Activated B cell treated with CpG ODN at 0.5 μM for 24 hours (primary cell): Measurements from ENCODE around the gene PRKG1. TPM values are rescaled to one million over a fixed set of nuclear protein-coding genes. Genes with fewer than 3 reads are reported as not detected.

ENCODE experiments used
- ATAC-seq: fragments of 200-7000 bp; cut with Tn5 transposase; one replicate; pipeline ENCODE4 v1.10.0; 2021; ENCODE audit warnings: low read depth, mild to moderate bottlenecking, moderate library complexity
- CTCF ChIA-PET: fragments of 350-600 bp; sonication (Branson Sonifier 250); formaldehyde crosslinking; loops from one replicate; lab custom pipeline; 2021; ENCODE audit warnings: antibody characterized with exemption; lab: Charles Lee
- POLR2A ChIA-PET: fragments of 350-600 bp; sonication (Branson Sonifier 250); formaldehyde crosslinking; loops from one replicate; lab custom pipeline; 2021; ENCODE audit warnings: antibody characterized with exemption; lab: Charles Lee
- DNase-seq: peaks from one replicate; pipeline ENCODE4 v3.0.0; 2022
- H3K27ac Mint-ChIP-seq: one replicate; pipeline ENCODE4 v1.8.0; 2020; ENCODE audit warnings: mixed read lengths
- H3K27me3 Mint-ChIP-seq: one replicate; pipeline ENCODE4 v1.8.0; 2021; ENCODE audit warnings: mixed read lengths
- H3K36me3 Mint-ChIP-seq: one replicate; pipeline ENCODE4 v1.8.0; 2021; ENCODE audit warnings: low read depth, mixed read lengths
- H3K4me1 Mint-ChIP-seq: one replicate; pipeline ENCODE4 v1.8.0; 2021; ENCODE audit warnings: mixed read lengths
- H3K4me3 Mint-ChIP-seq: one replicate; pipeline ENCODE4 v1.8.0; 2020; ENCODE audit warnings: mild to moderate bottlenecking, mixed read lengths
- H3K9me3 Mint-ChIP-seq: one replicate; pipeline ENCODE4 v1.8.0; 2020; ENCODE audit warnings: mixed read lengths
- CTCF ChIP-seq: fragments of 200-600 bp; IDR thresholded peaks from one replicate; pipeline ENCODE4 v1.8.0; 2022; ENCODE audit warnings: antibody characterized with exemption, mild to moderate bottlenecking
- intact Hi-C: fragments of 100-400 bp; cut with micrococcal nuclease; formaldehyde crosslinking; loops from one replicate; pipeline ENCODE4 v1.15.1; 2024
- total RNA-seq: library from RNA; stranded (reverse); gene quantifications from 2 replicates; pipeline ENCODE4 v1.2.3, GENCODE V29; 2022

Gene PRKG1
- total RNA-seq, 1 donor from 2014 or later, result not detected

GRCh38 chr10:51079766-51080165, 5.5 kb downstream of the PRKG1 start:
- Mint-ChIP-seq H3K36me3 (no peaks in the 10 kb centered on the region), H3K9me3 (no peaks in the 10 kb centered on the region), H3K4me1 (peaks cover 6% of the 10 kb centered on the region), H3K4me3 (no peak overlapping the region), H3K27me3 (peaks cover 14% of the 10 kb centered on the region), H3K27ac (no peak overlapping the region)
- no peak for ATAC-seq
- intact Hi-C loops, result no loop called here
- no peak for DNase-seq
- ChIA-PET POLR2A (no interaction called here), CTCF (no interaction called here)
- TF ChIP-seq CTCF, result no peak

- no peak for ATAC-seq
- no peaks in the 10 kb centered on the region for H3K9me3 Mint-ChIP-seq
- no peaks in the 10 kb centered on the region for H3K36me3 Mint-ChIP-seq
- CTCF ChIA-PET, result no interaction called here
- peaks cover 9% of the 10 kb centered on the region for H3K27me3 Mint-ChIP-seq
- intact Hi-C loops, result no loop called here
- no peak for TF ChIP-seq CTCF
- DNase-seq, result no peak
- no peak overlapping the region for H3K27ac Mint-ChIP-seq
- H3K4me1 Mint-ChIP-seq, result no peaks in the 10 kb centered on the region
- POLR2A ChIA-PET, result no interaction called here
- no peak overlapping the region for H3K4me3 Mint-ChIP-seq
These were observed 6.2 kb downstream of the PRKG1 start for GRCh38 chr10:51080311-51081006.

- CTCF ChIA-PET, result no interaction called here
- Mint-ChIP-seq H3K36me3 (no peaks in the 10 kb centered on the region), H3K27me3 (no peaks in the 10 kb centered on the region), H3K27ac (no peak overlapping the region), H3K4me1 (no peaks in the 10 kb centered on the region), H3K4me3 (no peak overlapping the region), H3K9me3 (no peaks in the 10 kb centered on the region)
- intact Hi-C loops, result no loop called here
- DNase-seq (no peak), ATAC-seq (no peak)
- TF ChIP-seq CTCF, result no peak
- POLR2A ChIA-PET, result no interaction called here
These were observed 8.6 kb downstream of the PRKG1 start for GRCh38 chr10:51082857-51083256.

GRCh38 chr10:51083356-51083853, 9.1 kb downstream of the PRKG1 start:
- H3K36me3 Mint-ChIP-seq, result no peaks in the 10 kb centered on the region
- H3K27me3 Mint-ChIP-seq, result no peaks in the 10 kb centered on the region
- H3K27ac Mint-ChIP-seq, result no peak overlapping the region
- TF ChIP-seq CTCF, result no peak
- intact Hi-C loops, result no loop called here
- H3K4me1 Mint-ChIP-seq, result no peaks in the 10 kb centered on the region
- no peaks in the 10 kb centered on the region for H3K9me3 Mint-ChIP-seq
- no peak overlapping the region for H3K4me3 Mint-ChIP-seq
- DNase-seq, result no peak
- CTCF ChIA-PET, result no interaction called here
- POLR2A ChIA-PET, result no interaction called here
- ATAC-seq, result no peak

GRCh38 chr10:51085204-51085603, 10.9 kb downstream of the PRKG1 start:
- POLR2A ChIA-PET, result no interaction called here
- Mint-ChIP-seq H3K27ac (no peak overlapping the region), H3K27me3 (no peaks in the 10 kb centered on the region), H3K4me3 (no peak overlapping the region), H3K4me1 (no peaks in the 10 kb centered on the region), H3K36me3 (no peaks in the 10 kb centered on the region), H3K9me3 (no peaks in the 10 kb centered on the region)
- intact Hi-C loops, result no loop called here
- no peak for TF ChIP-seq CTCF
- DNase-seq, result no peak
- CTCF ChIA-PET, result no interaction called here
- ATAC-seq, result no peak
